ENCODE data around the gene AIF1L.

Gene AIF1L
- total RNA-seq, result 0 to 2.3 (median 0.19) reads per million in 9 experiments

- H3K9me3 Mint-ChIP-seq, result no peaks in the 10 kb centered on the region
- H3K4me1 Mint-ChIP-seq (ENCODE audit: low read depth in 2 of 2), result peaks cover 4 to 7% of the 10 kb centered on the region in 2 donors
- ATAC-seq (replicated peaks), result peak; percentile 27
- H3K27me3 Mint-ChIP-seq, result peaks cover 33 to 70% of the 10 kb centered on the region in 2 donors
- DNase-seq, result no peak
- H3K27ac Mint-ChIP-seq, result no peak within 1 kb of the TSS
- H3K36me3 Mint-ChIP-seq (ENCODE audit: insufficient read depth), result no peaks in the 10 kb centered on the region
- peak within 1 kb of the TSS; percentile 62 to 69 for H3K4me3 Mint-ChIP-seq
Measured at GRCh38 chr9:131096269-131097125, at the start of gene AIF1L. TSS of gene AIF1L (plus strand) at chr9:131096531. CDS start at chr9:131096630, 99 bp downstream.

DNA sequence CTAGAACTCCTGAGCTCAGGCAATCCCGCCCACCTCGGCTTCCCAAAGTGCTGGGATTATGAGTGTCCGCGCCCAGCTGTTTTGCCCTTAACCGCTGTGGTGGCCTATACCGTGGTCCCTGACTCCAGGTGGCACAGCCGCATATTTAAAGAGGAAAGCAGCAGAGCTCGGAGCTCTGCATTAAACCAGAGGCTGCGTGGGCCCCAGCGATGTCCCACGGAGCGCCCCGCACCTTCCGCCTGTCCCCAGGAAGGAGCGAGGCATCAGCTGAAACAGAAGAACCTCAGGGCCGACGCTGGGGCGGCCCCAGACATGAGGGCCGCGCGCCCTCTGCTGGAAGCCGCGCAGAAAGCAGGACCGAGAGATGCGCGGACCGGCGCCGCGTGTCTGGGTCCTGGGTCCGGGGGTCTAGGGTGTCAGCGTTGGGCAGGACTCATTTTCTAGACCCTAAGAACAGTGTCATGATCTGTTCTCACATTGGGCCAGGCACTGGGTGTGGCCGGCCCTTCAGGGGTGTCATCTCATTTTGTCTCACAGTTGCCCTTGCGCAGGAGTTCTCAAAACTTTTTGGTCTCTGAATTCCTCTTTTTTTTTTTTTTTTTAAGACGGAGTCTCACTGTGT, 49.6 kb upstream of the AIF1L start:
- no peaks in the 10 kb centered on the region for H3K4me1 Mint-ChIP-seq (ENCODE audit: low read depth in 2 of 2)
- peak overlapping the region in 1 of 2 donors; percentile 33 for H3K4me3 Mint-ChIP-seq
- H3K27me3 Mint-ChIP-seq, result peaks cover 15 to 31% of the 10 kb centered on the region in 2 donors
- DNase-seq (peak; percentile 55 to 66 (median 62)), ATAC-seq (replicated peaks) (peak; percentile 90)
- no peak overlapping the region for H3K27ac Mint-ChIP-seq
- no peaks in the 10 kb centered on the region for H3K9me3 Mint-ChIP-seq
- H3K36me3 Mint-ChIP-seq (ENCODE audit: insufficient read depth), result peaks cover 3% of the 10 kb centered on the region

DNA sequence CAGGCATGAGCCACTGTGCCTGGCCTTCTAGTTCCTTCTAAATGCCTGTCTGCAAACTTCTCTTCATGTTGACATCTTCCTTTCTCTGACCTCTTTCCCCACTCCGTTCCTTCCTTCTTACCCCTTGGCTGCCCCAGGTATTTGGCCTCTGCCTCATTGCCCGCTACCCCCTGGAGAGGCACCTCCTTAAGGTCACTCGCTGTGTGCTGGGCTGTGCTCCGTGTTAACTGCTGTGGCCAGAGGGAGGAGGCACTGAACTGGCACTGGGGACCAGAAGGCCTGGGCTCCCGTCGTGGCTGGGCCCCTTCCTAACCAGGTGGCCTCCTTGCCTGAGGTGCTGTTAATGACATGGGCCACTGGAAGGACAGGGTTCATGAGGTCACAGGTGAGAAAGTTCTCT, 48.0 kb upstream of the AIF1L start:
- Mint-ChIP-seq H3K4me1 (ENCODE audit: low read depth in 2 of 2) (no peaks in the 10 kb centered on the region), H3K27me3 (peaks cover 15 to 31% of the 10 kb centered on the region in 2 donors), H3K4me3 (no peak overlapping the region), H3K27ac (no peak overlapping the region), H3K36me3 (ENCODE audit: insufficient read depth) (peaks cover 3% of the 10 kb centered on the region), H3K9me3 (no peaks in the 10 kb centered on the region)
- DNase-seq (no peak), ATAC-seq (replicated peaks) (no peak)

GRCh38 chr9:131048820-131049219, 47.5 kb upstream of the AIF1L start:
- Mint-ChIP-seq H3K9me3 (no peaks in the 10 kb centered on the region), H3K4me1 (ENCODE audit: low read depth in 2 of 2) (no peaks in the 10 kb centered on the region), H3K27ac (no peak overlapping the region), H3K4me3 (no peak overlapping the region), H3K36me3 (ENCODE audit: insufficient read depth) (peaks cover 3% of the 10 kb centered on the region), H3K27me3 (peaks cover 15 to 31% of the 10 kb centered on the region in 2 donors)
- ATAC-seq (replicated peaks) (no peak), DNase-seq (no peak)

DNA sequence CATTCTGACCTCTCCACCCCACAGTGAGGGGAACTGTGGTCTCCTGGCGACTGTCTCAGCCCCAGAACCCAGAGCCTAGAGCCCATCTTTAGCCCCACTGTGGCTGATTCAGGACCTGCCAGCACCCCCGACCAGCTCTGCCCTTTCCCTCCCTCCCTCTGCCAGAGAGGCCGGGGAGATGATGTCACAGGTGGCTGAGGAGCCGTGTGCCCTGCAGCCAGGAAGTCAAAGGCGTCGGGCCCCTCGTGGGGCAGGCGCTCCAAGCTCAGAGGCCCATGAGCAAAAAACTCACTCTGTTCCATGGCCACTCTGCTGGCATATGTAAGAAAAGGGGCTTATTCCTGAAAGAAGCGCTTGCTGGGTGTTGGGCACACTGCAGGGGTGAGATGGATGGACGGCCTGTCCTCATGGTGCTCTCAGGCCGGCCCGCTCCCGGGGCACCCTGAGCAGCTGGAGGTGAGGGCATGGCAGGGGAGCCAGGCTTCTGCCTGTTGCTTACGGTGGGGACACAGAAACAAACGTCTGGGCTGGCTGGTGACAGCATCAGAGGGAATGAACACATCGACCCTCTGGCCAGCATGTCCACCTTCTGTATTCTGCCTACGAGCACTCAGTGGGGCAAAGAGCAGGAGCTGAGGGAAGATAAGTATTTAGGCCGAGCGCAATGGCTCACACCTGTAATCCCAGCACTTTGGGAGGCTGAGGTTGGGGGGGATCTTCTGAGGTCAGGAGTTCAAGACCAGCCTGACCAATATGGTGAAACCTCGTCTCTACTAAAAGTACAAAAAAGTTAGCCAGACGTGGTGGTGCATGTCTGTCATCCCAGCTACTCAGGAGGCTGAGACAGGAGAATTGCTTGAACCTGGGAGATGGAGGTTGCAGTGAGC, 46.3 kb upstream of the AIF1L start:
- peaks cover 3% of the 10 kb centered on the region for H3K36me3 Mint-ChIP-seq (ENCODE audit: insufficient read depth)
- H3K27me3 Mint-ChIP-seq, result peaks cover 15 to 31% of the 10 kb centered on the region in 2 donors
- H3K4me1 Mint-ChIP-seq (ENCODE audit: low read depth in 2 of 2), result no peaks in the 10 kb centered on the region
- no peaks in the 10 kb centered on the region for H3K9me3 Mint-ChIP-seq
- ATAC-seq (replicated peaks) (no peak), DNase-seq (no peak)
- H3K27ac Mint-ChIP-seq, result no peak overlapping the region
- no peak overlapping the region for H3K4me3 Mint-ChIP-seq

- no peaks in the 10 kb centered on the region for H3K4me1 Mint-ChIP-seq (ENCODE audit: low read depth in 2 of 2)
- no peak for ATAC-seq (replicated peaks)
Measured at GRCh38 chr9:131050831-131051230, 45.5 kb upstream of the AIF1L start.

DNA sequence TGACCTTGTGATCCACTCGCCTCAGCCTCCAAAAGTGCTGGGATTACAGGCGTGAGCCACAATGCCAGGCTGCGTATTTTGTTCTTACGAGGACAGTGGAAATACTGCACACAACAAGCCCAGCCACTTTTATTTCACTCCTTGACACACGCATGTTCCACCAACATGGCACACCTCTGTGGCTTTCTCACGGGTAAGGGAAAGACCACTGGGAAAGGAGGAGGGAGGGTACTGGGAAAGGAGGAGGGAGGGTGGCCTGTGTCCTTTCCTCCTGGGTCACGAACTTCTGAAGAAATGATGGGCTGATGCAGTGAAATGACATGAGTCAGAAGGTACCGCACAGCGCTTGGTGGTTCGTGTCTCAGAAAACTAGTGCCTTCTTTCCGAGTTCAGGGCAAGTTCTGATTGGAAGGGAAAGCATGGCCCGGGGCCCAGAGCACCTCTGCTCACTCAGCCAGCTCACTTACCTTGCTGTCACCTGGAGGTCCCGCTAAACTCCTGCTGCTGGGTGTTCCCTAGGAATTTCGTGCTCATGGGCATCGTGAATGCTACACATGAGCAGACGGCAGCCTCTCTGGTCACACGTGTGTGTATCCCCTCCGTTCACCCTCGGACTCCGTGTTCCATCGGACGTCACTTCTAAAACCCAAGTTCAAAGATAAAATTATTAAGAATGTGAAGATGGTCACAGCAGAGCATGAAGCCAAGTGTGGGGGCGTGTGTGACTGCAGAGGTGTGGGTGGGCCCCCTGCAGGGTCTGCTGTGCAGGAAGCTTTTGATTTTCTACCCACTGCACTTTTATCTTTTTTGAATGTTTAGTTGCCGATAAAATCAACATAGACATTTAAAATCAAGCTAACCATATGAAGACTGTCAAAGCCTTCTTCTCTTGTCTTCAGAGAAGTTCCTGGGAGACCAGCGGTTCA, 44.5 kb upstream of the AIF1L start:
- no peak overlapping the region for H3K4me3 Mint-ChIP-seq
- peaks cover 3% of the 10 kb centered on the region for H3K36me3 Mint-ChIP-seq (ENCODE audit: insufficient read depth)
- ATAC-seq (replicated peaks), result no peak
- H3K4me1 Mint-ChIP-seq (ENCODE audit: low read depth in 2 of 2), result no peaks in the 10 kb centered on the region
- no peak overlapping the region for H3K27ac Mint-ChIP-seq
- DNase-seq, result no peak
- H3K9me3 Mint-ChIP-seq, result no peaks in the 10 kb centered on the region
- H3K27me3 Mint-ChIP-seq, result peaks cover 15 to 31% of the 10 kb centered on the region in 2 donors

More at GRCh38 chr9:131050831-131051230, 45.5 kb upstream of the AIF1L start:
- H3K9me3 Mint-ChIP-seq, result no peaks in the 10 kb centered on the region
- H3K27me3 Mint-ChIP-seq, result peaks cover 15 to 31% of the 10 kb centered on the region in 2 donors
- H3K27ac Mint-ChIP-seq, result no peak overlapping the region
- DNase-seq, result no peak
- H3K36me3 Mint-ChIP-seq (ENCODE audit: insufficient read depth), result peaks cover 3% of the 10 kb centered on the region
- H3K4me3 Mint-ChIP-seq, result no peak overlapping the region

GRCh38 chr9:131053896-131054295, 42.4 kb upstream of the AIF1L start:
- Mint-ChIP-seq H3K27me3 (peaks cover 8 to 21% of the 10 kb centered on the region in 2 donors), H3K9me3 (no peaks in the 10 kb centered on the region)
- no peak for ATAC-seq (replicated peaks)

DNA sequence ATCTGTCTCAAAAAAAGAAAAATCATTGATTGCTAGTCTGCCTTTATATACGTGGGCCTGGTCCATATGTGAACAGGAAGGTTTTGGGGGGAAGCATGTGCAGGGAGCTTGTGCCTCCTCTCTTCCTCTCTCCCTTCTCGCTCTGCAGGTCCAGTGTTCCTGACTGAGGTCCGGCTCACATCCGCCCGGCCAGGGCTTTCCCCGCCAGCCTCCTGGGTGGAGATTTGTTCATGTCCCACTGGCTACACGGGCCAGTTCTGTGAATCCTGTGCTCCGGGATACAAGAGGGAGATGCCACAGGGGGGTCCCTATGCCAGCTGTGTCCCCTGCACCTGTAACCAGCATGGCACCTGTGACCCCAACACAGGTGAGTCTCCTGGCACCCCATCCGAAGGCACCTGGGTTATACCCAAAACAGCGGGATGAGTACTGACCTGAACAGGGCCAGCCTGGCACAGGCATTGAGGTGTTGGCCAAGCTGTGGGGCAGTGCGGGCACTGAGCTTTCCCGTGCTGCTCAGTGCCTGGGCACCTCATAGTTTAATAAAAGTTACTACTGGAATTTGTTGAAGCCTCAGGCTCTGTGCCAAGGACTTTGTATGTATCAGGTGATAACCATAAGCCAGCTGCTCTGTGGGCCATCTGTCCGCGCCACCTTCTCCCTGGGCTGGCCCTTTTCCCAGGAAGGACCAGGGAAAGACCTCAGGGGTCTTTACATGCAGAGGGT, 39.4 kb upstream of the AIF1L start:
- Mint-ChIP-seq H3K27me3 (no peaks in the 10 kb centered on the region), H3K36me3 (ENCODE audit: insufficient read depth) (no peaks in the 10 kb centered on the region), H3K4me3 (no peak overlapping the region), H3K9me3 (no peaks in the 10 kb centered on the region), H3K4me1 (ENCODE audit: low read depth in 2 of 2) (no peaks in the 10 kb centered on the region), H3K27ac (no peak overlapping the region)
- no peak for ATAC-seq (replicated peaks)
- no peak for DNase-seq

More at GRCh38 chr9:131053896-131054295, 42.4 kb upstream of the AIF1L start:
- Mint-ChIP-seq H3K27ac (no peak overlapping the region), H3K4me3 (no peak overlapping the region), H3K4me1 (ENCODE audit: low read depth in 2 of 2) (no peaks in the 10 kb centered on the region), H3K36me3 (ENCODE audit: insufficient read depth) (no peaks in the 10 kb centered on the region)
- DNase-seq, result no peak

DNA sequence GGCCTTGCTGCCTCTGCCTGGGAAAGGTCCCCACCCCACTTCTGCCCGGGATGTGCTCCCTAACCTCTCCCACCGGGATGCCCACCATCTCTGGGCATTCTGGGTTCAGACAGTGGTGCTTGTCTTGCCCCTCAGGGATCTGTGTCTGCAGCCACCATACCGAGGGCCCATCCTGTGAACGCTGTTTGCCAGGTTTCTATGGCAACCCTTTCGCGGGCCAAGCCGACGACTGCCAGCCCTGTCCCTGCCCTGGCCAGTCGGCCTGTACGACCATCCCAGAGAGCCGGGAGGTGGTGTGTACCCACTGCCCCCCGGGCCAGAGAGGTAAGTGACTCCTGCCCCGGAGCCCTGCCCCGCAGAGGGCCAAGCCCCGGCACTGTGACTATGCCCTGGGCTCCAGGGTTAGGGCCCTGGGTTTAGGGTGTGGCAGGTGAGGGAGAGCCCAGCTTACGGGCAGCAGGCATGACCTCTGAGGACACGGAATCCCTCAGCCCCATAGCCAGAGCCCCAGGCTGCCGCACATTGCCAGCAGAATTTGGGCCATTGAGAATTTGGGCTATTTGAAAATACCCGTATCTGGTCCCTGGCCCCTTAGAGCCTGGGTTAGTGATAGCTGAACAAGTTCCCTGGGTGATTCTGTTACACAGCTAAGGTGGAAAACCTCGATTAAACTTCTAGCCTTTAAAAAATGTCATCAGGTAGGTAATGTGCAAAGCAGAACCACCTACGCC, 35.3 kb upstream of the AIF1L start:
- Mint-ChIP-seq H3K36me3 (ENCODE audit: insufficient read depth) (no peaks in the 10 kb centered on the region), H3K27me3 (peaks cover 6% of the 10 kb centered on the region in 2 donors), H3K9me3 (no peaks in the 10 kb centered on the region), H3K4me1 (ENCODE audit: low read depth in 2 of 2) (no peaks in the 10 kb centered on the region), H3K4me3 (no peak overlapping the region), H3K27ac (no peak overlapping the region)
- no peak for DNase-seq
- no peak for ATAC-seq (replicated peaks)

DNA sequence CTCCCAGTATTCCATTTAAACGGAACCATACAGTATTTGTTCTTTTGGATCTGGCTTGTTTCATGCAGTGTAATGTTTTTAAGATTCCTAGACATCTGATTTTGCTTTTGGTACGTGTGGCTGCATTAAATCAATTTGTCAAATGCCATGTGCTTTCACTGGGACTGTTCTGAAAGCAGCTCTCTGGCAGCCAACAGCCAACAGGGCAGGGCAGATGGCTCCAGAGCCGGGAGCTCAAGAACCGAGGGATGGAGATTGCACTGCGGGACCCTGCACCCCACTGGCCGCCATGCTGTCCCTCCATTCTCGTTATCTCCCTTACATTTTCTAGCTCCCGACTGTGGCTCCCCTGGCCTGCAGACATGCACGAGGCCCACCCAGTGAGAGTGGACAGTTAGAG, 33.4 kb upstream of the AIF1L start:
- no peaks in the 10 kb centered on the region for H3K9me3 Mint-ChIP-seq
- no peaks in the 10 kb centered on the region for H3K4me1 Mint-ChIP-seq (ENCODE audit: low read depth in 2 of 2)
- no peaks in the 10 kb centered on the region for H3K36me3 Mint-ChIP-seq (ENCODE audit: insufficient read depth)
- peaks cover 6 to 14% of the 10 kb centered on the region in 2 donors for H3K27me3 Mint-ChIP-seq
- DNase-seq (no peak), ATAC-seq (replicated peaks) (no peak)
- H3K27ac Mint-ChIP-seq, result no peak overlapping the region
- H3K4me3 Mint-ChIP-seq, result no peak overlapping the region
